RWPE1 (cell line): ENCODE results near the gene STX1A.
A peak's percentile ranks its signal among the peaks of the same experiment; 100 is the strongest.

Experiments used
- CTCF ChIA-PET: fragments of 350-600 bp; sonication (Branson Sonifier 250); formaldehyde crosslinking; extraction: SDS; loops from one replicate; lab custom pipeline; 2021; lab: Yijun Ruan, JAX
- POLR2A ChIA-PET: fragments of 400-600 bp; formaldehyde crosslinking; extraction: SDS; loops from one replicate; lab custom pipeline; 2020; ENCODE audit warnings: antibody characterized with exemption; ENCODE audit not compliant: low non-redundant PET; lab: Yijun Ruan, JAX
- DNase-seq: peaks from one replicate; pipeline ENCODE4 v3.0.0; 2012; ENCODE audit warnings: low spot score
- H3K27ac ChIP-seq: fragments of 450-650 bp; 2 replicates; pipeline ENCODE4 v1.5.1; 2017
- TF ChIP-seq, protein P1 (sequence below): fragments of 450-650 bp; conservative IDR thresholded peaks from 2 replicates; pipeline ENCODE4 v1.5.1; 2017; ENCODE audit warnings: low read depth, mild to moderate bottlenecking

Gene STX1A

DNA sequence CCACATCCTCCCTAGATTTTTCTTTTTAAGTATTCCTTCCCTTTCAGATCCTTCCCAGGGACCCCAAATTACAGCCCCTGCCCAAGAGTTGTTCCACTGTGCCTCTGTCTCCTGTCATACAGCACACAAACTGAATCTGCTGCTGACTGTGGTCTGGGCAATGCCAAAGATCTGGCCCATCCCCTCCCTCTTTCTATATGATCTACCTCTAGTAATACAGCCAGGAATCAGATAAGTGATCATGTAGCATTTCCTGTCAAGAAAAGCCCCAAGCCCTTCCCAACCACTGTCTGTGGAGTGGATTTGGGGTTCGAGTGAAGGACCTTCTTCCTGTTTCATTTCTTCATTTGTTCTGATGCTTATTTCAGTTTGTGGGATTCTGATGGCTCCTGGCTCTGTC is 6.7 kb downstream of the STX1A start:
- H3K27ac ChIP-seq = peak overlapping the region; percentile 8; the same call in 1 of the 2 replicates
- POLR2A ChIA-PET = no interaction called here
- TF ChIP-seq, protein P1, sequence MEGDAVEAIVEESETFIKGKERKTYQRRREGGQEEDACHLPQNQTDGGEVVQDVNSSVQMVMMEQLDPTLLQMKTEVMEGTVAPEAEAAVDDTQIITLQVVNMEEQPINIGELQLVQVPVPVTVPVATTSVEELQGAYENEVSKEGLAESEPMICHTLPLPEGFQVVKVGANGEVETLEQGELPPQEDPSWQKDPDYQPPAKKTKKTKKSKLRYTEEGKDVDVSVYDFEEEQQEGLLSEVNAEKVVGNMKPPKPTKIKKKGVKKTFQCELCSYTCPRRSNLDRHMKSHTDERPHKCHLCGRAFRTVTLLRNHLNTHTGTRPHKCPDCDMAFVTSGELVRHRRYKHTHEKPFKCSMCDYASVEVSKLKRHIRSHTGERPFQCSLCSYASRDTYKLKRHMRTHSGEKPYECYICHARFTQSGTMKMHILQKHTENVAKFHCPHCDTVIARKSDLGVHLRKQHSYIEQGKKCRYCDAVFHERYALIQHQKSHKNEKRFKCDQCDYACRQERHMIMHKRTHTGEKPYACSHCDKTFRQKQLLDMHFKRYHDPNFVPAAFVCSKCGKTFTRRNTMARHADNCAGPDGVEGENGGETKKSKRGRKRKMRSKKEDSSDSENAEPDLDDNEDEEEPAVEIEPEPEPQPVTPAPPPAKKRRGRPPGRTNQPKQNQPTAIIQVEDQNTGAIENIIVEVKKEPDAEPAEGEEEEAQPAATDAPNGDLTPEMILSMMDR = no peak
- DNase-seq = no peak
- CTCF ChIA-PET = no interaction called here

DNA sequence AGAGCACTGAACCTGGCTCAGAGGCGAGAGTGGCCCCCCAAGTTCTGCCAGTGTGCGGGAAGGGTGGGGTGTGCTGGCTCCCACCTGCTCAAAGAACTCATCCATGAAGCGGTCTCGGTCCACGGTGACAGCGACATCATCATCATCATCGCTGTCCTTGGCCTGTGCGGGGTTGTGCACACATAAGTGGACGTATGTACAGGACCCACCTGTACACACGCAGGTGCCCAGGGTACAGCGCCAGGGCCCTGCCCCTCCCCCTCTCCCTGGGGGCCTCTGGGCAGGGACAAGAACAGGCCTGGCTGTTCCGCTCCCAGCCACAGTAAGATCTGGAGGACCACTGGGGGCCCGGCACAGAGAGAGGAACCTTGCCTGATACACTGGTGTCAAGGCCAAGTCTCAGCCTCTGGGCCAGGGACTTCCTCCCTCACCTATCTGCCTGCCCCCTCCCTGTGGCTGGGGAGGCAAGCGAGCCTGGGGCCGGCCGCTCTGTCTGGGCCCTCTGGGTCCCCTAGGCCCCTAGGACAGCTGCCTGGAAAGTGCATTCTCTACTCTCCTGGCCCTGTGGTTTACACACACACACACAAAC is 10.4 kb downstream of the STX1A start:
- no peak for DNase-seq
- TF ChIP-seq, protein P1 = no peak
- CTCF ChIA-PET = no interaction called here
- H3K27ac ChIP-seq = peak overlapping the region; percentile 90
- POLR2A ChIA-PET = no interaction called here

DNA sequence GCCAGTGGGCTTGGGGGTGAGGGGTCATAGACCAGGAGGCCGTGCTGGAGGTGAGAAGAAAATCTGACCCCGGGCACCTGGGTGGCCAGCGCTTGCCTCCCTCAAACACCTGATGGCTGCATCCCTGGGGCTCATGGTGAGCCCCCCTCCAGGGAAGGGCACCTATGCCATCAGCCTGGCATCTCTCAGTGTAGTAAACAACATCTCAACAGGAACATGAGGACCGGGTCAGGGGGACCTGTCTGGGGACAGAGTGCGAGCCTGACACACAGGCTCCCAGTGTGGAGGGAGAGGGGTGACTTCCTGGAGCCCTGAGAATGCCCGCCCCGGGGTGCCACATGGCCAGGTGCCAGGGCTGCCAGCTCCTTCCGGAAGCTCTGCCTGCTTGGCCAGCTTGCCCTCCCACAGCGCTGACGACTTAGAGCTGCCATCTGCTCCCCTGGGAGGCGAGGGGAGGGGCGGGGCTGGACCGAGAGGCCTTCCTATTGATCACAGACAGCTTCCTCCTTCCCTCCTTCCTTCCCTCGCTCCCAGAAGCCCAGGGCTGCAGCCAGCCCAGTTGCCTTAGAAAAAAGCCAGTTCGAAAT is 12.3 kb downstream of the STX1A start:
- peak overlapping the region; percentile 90 for H3K27ac ChIP-seq
- no peak for DNase-seq
- ChIA-PET CTCF (interaction anchor here (0.7 to 1.2 kb wide), 3 partner anchors 8 to 18 kb away, joined by 3 to 5 read pairs (median 4); no protein-coding TSS in a partner anchor), POLR2A (interaction anchor here (0.6 kb wide), 2 partner anchors 18 to 144 kb away, joined by 4 to 6 read pairs; no protein-coding TSS in a partner anchor)
- TF ChIP-seq, protein P1 = no peak

DNA sequence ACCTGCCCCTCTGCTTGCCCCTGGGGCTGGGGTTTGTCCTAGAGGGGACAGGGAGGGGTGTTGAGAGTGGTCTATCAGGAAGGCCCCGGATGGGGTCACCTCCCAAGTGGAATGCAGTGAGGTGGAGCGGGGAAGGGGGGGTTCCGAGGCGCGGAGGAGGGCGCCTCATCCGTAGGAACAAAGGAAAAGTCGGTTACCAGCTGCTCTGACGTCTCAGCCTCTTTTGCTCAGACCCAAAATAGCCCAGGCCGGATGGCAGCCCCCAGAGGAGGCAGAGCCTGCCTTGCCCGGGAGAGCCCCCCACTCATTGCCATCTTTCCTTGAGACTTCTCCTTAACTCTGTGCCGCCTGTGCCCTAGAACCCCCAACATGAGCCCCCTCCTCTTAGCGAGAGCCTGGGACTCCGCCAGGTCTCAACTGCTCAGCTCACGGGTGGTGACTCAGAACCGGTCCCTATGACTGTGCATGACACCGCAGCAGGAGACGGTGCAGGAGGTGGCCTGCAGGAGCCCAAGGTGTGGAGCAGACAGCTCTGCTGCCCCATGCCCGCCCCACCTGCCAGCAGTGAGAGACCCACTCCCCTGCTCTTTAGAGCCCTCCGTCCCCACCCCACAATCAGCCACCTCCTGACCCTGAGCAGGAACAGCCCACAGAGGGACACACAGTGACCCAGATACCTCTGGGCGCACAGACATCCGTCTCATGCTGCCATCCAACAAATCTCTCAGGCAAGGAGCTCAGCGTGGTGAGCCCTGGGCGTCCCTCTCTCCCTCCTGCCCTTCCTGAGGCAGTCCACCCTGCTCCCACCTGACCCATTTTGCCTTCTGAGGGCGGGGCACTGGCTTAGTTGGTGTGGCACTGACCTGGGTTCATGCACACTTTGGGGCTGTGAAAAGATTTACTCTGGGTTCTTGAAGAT is 13.1 kb downstream of the STX1A start:
- TF ChIP-seq, protein P1 = no peak
- H3K27ac ChIP-seq = peak overlapping the region; percentile 90
- ChIA-PET POLR2A (interaction anchor here (0.6 to 0.7 kb wide), 3 partner anchors 9 to 144 kb away, joined by 3 to 6 read pairs (median 4); no protein-coding TSS in a partner anchor), CTCF (interaction anchor here (0.7 to 1.2 kb wide), 7 partner anchors 9 to 100 kb away, joined by 3 to 5 read pairs (median 3); no protein-coding TSS in a partner anchor)
- peak; percentile 65 for DNase-seq

DNA sequence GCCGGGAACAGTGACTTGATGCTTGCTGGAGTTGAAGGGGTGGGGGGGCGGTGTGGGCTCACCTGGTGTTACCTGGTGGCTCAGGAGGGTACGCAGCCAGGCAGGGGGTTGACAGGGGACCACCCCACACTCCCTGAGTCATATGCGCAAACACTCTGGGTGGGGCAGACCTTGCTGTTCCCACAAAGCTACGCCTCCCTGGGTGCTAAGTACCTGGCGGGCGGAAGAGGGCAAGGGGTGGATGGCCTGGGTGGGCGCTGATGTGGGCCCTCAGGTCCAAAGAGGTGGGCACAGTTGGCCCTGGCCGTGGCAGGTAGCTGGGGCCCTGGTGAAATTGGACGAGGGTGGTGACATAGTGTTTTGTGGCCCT is 13.9 kb downstream of the STX1A start:
- no peak for DNase-seq
- TF ChIP-seq, protein P1 = no peak
- peak overlapping the region; percentile 90 for H3K27ac ChIP-seq
- ChIA-PET CTCF (interaction anchor here (0.8 to 1.2 kb wide), 6 partner anchors 10 to 99 kb away, joined by 3 to 5 read pairs (median 4); no protein-coding TSS in a partner anchor), POLR2A (no interaction called here)
